KBM-7 (cell line): ENCODE data around the gene VCL.
"Not testable (repeated sequence)": the region's sequence is repeated elsewhere in the genome, so short reads cannot be mapped to it uniquely, and the experiment has no call there.

Experiments
- DNase-seq: peaks from one replicate; pipeline ENCODE4 v3.0.0-alpha.2; 2015
- in situ Hi-C: fragments of 300-500 bp; cut with MboI; formaldehyde crosslinking; loops from 2 replicates; pipeline ENCODE4 v1.14.3; 2020; ENCODE audit warnings: low sequenced_read_pairs, low pct_unique_long_range_greater_than_20kb, mixed read lengths

Gene VCL

DNA sequence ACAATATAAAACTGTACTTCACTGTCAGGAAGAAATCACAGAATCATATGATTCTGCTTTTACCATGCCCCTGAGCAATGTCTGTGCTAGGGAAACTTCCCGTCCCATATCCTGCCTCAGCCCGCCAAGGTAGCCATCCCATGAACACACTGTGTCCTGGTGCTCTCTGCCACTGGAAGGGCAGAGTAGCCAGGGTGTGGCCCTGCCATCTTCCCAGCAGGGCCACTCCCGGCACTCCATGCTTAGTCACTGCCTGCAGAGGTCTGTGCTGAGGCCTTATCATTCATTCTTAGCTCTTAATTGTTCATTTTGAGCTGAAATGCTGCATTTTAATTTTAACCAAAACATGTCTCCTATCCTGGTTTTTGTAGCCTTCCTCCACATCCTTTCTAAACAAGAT lies 120.9 kb downstream of the VCL start:
- in situ Hi-C loops, result no loop called here
- no peak for DNase-seq

DNA sequence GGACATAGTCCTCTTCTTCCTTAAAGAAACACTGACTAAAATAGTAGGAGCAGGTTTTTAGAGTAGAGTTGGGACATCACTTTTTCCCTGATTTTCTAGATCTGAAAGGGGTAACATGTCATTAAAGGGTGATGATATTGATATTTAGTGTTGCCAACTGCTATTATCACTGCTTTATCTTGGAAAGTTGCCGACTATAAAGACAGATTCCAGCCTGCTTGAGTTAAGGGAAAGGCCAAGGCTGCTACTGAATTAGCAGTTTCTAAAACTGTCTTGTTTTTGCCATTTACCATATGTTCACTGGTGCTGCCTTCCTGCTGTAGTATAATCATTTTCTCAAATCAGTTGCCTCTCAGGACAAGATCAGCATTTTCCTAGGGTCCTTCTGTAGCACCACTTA lies 123.0 kb downstream of the VCL start:
- no peak for DNase-seq
- in situ Hi-C loops, result no loop called here

DNA sequence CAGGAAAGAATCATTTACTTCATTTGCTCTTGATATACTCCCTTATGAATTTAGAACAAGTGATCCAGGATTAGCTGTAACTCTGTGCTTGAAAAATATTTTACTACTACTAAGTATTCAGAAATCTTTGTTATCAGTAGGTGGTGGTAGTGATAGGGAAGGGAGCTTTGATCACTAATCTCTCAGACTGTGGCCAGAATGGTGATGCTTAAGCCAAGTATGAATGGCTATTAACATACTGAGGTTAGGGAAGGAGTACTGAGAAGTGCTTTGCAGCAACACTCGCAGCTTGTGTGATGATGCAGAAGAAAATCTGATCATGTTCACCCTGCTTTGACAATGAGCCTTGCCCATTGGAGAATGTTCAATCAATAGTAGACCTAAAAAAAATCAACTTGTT lies 123.5 kb downstream of the VCL start:
- DNase-seq, result no peak
- in situ Hi-C loops, result no loop called here

DNA sequence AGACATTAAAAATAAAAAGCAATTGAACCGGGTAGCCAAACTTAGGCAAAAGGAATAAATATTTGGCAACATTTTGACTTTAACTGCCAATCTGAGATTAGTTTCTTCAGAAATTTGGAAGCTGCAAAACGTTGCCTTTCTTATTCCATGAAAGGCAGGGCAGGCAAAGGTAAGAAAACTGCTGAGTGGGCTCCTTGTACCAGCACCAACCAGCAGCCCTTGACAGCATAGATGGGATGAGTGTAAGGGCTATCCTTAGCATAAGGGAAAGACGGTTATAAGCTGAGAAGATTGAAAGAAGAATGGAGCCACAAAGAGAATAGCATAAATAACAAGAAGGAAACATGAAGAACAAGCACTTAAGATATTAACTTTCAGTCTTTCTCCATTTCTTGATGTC lies 124.1 kb downstream of the VCL start:
- in situ Hi-C loops, result no loop called here
- DNase-seq, result no peak

DNA sequence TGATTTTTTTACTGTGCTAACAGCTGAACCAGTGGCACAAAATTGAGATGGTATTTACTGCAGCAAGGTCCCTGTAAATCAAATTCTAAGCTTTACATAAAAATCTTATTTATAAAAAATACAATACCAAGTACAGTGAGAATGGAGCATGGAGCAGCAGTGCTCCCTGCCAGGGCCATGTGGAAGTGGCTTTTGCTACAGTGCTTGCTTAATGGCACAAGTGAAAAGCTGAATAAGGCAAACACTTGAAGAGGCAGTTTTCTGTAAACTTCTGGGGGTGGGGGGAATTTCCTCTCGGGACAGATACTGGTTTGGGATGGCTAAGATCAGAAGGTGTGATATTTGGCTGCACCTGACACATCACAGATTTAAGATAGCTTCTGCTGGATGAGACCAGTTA lies 125.2 kb downstream of the VCL start:
- in situ Hi-C loops, result no loop called here
- DNase-seq, result no peak

DNA sequence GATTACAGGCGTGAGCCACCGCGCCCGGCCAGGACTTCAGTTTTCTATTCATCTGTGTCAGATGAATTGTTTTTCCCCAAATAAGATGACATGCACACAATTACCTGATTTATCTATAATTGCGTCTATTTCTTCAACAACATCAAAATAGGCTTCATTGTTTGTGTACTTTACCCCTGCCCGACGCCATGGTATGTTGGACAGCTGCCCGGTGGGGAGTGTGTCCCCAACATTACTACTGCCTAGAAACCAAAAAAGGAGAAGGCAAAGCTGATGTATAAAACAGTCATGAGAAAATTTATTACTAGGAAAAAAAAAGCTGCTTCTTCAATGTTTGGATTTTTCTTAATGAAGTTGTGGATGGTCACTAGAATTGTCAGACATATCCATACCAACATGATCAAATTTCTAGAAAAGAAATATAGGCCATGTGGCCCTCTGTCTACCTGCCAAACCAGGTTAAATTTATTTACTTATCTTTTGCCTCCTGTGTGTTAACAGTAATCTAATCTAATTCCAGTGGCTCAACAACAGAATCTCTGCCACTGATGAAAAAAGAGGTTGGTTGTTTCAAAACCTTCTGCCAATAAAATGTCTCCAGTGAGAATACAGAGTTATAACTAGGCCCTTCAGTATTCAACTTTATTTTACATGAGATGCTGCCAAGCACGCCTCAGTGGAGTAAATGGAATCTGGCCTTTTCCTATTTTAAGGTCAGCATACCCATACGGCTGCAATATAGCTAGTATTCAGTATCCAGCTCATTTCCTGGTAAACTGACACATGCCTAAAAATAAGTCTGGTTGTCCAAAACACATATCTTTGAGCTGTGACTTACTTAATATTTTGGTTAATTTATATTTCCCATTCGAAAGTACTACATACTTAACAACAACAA lies 136.3 kb downstream of the VCL start:
- no peak for DNase-seq
- in situ Hi-C loops, result no loop called here

DNA sequence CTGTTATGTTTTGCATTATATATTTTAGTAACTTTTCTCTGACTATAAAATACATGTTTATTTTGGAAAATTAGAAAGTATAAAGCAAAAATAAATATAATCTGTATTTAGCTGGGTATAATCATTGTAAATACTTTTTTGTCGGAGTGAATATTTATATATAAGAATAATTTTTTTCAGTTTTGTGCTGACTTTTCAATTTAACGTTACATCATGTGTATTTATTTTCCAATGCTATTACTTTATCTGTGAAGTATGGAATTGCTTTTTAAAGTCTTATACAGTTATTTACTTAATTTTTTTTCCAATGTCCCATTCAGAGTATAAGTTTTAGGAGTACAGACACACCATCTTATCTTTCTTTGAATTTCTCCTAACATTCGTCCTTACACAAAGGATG lies 137.5 kb downstream of the VCL start:
- in situ Hi-C loops, result no loop called here
- no peak for DNase-seq

DNA sequence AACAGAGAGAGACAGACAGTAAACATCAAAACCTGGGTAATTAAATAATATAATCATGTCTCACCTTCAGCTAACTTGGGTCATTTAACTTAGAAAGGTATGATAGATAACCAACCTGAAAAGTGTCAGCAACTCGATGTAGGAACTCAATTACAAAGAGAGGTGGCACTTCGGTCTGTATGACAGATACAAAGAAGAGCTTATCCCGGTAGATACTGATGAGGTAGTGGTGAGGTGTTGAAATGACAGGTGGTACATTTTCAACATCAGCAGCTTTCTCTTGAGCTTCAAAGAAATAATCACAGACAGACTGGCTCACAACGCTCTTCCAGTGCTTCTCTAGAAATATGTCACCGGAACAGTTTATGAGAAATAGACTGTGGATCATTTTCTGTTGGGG lies 140.1 kb downstream of the VCL start:
- in situ Hi-C loops, result no loop called here
- DNase-seq, result no peak

DNA sequence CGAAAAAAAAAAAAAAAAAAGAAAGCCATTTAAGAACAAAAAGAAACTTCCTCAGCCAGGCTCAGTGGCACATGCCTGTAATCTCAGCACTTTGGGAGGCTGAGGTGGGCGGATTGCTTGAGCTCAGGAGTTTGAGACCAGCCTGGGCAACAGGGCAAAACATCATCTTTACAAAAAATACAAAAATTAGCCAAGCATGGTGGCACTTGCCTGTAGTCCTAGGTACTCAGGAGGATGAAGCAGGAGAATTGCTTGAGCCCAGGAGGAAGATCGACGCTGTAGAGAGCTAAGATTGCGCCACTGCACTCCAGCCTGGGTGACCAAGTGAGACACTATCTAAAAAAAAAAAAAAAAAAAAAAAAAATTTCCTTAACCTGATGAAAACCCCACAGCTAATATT lies 140.7 kb downstream of the VCL start:
- in situ Hi-C loops, DNase-seq: not testable (repeated sequence)

DNA sequence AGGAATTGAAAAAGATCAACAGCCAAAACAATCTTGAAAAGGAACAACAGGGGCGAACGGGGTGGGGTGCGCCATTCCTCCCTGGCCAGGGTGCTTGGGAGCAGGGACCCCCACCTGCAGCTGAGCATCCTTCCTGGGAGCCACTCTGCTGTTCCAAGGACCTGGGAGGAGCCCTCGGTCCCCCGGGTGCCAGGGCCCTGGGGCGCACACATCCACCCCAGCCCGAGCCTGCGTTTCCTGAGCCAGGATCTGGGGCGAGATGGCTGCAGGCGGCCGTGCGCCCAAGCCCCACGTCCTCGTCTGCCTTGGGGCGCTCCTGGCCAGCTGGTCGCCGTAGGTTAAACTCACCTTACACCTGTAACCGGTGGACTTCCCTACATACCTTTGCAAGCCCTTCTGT lies 142.1 kb downstream of the VCL start:
- in situ Hi-C loops, result no loop called here
- no peak for DNase-seq

DNA sequence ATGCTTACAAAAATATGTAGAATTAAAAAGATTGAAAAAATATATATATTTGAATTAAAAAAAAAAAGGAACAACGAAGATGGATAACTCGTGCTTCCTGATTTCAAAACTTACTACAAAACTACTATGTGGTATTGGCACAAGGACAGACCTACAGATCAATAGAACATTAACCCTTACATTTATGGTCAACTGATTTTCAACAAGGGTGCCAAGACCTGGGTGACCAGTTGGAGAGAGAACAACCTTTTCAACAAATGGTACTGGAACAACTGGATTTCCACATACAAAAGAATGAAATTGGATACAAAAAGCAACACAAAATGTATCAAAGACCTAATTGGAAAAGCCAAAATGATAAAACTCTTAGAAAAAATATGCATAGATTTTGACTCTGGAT lies 142.6 kb downstream of the VCL start:
- no peak for DNase-seq
- in situ Hi-C loops, result no loop called here

DNA sequence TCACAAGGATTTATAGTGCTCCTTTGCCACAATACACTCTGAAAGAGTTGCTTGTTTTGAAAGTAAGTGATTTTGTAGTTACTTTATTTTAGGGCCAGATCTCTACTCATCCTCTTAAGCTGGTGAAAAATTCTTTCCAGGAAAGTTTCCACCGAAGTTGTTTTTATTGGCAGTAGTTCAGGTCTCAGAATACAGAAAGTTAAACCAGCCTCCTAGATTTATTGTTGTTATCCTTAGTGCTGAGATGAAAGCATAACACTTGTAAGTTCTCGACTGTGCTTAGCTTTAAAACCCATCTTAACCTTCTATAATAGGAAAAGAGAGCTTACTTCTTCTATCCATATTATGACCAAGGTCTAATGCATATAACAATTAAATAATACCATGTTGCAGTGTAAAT lies 147.2 kb downstream of the VCL start:
- in situ Hi-C loops, result no loop called here
- no peak for DNase-seq

DNA sequence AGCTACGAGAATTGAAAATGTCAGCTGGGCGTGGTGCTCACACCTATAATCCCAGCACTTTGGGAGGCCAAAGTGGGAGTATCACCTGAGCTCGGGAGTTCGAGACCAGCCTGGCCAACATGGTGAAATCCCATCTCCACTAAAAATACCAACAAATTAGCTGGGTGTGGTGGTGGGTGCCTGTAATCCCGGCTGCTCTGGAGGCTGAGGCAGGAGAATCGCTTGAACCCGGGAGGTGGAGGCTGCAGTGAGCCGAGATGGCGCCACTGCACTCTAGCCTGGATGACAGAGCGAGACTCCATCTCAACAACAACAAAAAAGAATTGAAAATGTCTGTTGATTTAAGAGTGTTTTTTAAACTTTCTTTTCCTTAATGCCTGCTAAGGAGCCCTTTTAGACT lies 149.1 kb downstream of the VCL start:
- DNase-seq, in situ Hi-C loops: not testable (repeated sequence)

DNA sequence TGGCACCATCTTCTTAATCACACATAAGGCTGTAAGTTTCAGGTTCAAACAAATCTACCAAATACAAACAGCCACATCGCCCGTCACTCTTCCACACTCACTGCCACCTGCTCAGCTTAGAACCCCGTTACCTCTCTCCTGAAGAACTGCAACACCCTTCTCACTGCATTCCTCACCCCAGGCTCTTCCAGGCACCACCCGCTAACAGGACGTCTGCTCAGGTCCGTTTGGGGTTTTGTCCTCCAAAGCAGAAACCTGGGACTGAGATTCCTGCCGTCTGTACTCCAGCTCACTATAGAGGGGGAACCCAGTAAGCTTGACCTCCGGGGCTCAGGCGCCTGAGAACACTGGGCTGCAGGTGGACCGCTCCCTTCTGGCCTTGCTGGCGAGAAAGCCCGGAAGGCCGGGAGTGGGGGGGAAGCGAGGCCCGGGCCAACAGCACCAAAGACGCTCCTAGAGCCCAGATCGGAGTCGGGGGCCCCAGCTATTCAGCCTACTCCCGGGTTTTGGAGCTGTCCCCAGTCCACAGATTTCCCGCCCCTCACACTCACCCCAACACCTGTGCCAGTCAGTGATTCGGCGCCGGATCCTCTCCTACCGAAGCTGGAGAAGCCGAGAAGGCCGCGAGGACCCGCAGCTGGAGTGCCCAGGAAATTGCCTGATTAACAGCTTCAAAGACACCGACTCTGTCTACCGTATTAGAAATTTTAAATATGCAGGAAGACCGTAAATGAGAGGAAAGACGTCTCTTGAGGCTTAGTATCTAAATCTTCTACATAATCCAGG lies 152.5 kb downstream of the VCL start, which contains the start of gene AP3M1:
AP3M1 (minus strand) TSS at position 625 of the 786 bp plus-strand sequence. CDS start 12,449 bp downstream, outside the sequence.
- DNase-seq, result no peak
- in situ Hi-C loops, result no loop called here

DNA sequence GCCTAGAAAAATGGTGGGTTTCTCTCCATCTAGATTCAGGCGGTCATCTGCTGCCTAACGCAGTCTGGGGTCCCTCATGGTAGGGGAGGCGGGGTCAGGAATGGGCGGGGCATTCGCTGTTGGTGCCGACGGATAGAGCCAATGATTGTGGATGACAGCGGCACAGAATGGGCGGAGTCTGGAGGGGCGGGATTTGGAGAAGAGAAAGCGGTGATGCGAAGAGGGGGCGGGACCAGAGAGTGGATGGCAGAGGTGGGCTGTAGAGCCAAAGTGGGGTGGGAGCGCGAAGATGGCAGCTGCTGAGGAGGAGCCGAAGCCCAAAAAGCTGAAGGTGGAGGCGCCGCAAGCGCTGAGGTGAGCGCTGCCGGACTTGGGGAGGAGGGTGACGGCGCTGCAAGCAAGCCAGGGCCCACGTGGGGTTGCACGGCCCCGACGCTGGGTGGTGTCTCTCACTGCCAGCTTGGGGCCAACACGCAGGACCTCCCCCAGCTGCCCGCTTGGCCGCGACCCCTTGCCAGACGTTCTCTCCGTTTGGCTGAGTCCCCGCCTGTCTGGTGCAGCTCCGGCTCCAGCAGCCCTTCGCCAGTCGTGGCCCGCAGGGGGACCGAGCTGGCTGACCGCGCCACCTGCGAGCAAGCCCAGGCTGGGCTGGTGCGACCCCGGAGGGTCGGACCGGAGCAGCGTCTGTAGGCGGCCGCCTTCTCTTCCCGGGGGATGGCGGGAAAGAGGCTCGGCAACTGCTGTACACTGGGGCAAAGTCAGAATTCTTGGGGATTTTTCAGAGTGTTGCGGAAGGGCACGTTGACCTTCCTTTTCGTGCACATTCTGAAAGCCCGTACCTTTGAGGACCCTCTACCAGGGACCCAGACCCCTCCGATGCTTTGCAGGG lies 153.3 kb downstream of the VCL start, which contains the start of gene ADK:
ADK (plus strand) TSS at position 232 of the 889 bp plus-strand sequence; CDS start at position 290, 58 bp downstream.
- in situ Hi-C loops, result no loop called here
- DNase-seq, result peak; percentile 99

DNA sequence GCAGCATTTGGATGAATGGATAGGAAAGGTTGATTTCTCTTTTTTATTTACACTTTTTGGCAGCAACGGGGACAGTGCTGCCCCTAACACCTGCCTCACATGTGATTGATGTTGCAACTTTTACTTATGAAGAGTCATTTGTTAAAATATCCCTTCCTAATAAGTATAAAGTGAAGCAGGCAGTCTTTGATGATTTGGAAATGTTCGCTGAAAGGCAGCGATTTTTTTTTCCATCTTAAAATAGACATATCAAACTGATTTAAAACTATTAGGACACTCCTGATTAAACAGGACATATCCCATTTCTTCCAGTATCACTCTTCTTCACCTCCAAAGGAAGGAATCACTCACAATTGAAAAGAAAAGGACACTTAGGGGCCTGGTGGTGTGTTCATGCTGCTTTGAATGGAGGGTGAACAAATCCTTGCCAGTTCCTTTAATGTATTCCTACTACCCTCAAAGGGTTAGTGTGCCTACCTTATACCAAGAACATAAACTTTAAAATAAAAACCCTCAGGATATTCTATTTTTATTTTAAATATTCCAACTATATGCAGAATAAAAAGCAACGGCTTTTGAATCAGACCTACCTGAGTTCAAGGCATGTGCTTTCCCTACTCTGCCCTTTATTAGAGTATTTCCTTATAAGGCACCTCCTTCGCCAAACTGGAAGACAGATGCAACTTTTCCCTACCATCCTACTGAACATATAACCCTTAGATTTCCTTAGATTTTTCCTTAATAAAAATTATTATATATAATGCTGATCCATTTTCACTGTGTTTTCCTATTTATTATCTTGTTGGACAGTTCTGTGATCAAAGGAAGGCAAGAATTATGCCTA lies 154.2 kb downstream of the VCL start:
- DNase-seq, result no peak
- in situ Hi-C loops, result no loop called here

DNA sequence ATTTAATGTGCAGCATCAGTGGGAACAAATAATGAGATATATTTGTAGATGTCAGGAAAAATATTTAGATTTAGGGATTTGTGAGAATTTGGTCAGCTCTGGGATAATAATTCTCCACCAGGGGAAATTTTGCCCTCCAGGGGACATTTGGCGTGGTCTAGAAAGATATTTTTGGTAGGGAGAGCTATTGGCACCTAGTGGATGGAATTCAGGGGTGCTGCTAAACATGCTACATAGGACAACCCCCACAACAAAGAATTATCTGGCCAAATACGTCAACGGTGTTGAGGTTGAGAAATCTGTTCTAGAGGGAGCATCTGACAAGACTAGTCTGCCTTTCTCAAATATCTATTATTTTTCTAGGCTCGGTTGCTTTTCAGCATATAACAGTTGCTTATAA lies 155.2 kb downstream of the VCL start:
- in situ Hi-C loops, result no loop called here
- DNase-seq, result no peak

DNA sequence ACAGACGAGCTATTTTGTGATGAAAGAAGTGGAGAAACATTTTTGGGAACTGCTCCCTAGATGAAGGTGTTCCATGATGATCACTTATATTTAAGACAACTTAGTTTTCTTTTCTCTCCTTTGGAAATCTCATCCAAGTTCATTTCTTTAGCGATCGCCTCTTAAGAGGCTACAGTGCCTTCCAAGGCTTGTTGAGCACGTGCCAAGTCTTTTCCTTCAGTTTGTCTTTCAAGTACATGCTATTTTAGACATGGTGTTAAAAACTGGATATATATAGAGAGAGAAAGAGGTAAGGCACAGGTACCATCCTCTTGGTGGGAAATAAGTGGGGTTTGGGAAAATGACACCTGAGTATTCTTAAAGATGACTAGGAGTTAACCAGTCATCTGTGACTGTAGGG lies 155.8 kb downstream of the VCL start:
- no peak for DNase-seq
- in situ Hi-C loops, result no loop called here

DNA sequence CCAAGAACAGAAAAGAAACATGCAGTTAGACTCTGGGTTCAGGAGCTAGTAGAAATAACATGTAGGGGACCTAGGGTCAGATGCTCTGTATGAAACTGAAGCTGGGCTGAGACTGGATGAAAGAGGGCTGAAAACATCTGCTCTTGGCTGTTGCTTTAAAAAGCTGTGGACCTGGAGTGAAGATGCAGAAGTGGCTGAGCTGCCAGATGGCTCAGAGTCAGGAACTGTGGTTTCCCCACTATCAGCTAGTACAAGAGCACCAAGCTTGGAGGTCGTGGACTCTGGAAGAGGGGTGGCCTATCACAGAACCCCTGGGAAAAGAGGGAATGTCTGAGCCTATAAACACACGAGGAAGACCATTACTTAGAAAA lies 159.0 kb downstream of the VCL start:
- peak; percentile 61 for DNase-seq
- in situ Hi-C loops, result no loop called here
